Ovary (tissue), 9 donors: ENCODE results near the gene PTPRG. TPM values are rescaled to one million over a fixed set of nuclear protein-coding genes. Genes with fewer than 3 reads are reported as not detected.

Experiments used
- DNase-seq, 5 donors: peaks; one replicate each; pipeline ENCODE4 v3.0.0-alpha.2; 2019 to 2020
- H3K27ac ChIP-seq, 2 donors: fragments of 200-600 bp; one replicate each; pipeline versions ENCODE4 v1.5.1 to v1.8.0; 2019 to 2022
- H3K27me3 ChIP-seq: fragments of 200-600 bp; one replicate; pipeline ENCODE4 v1.8.0; 2022
- H3K36me3 ChIP-seq: fragments of 200-600 bp; sonication (generic); one replicate; pipeline ENCODE4 v1.5.1; 2019
- H3K4me1 ChIP-seq: one replicate; pipeline ENCODE4 v1.8.1; 2013; ENCODE audit warnings: mild to moderate bottlenecking, moderate library complexity; ENCODE audit not compliant: insufficient read depth
- H3K4me3 ChIP-seq: fragments of 200-600 bp; sonication (generic); one replicate; pipeline ENCODE4 v1.5.1; 2017
- H3K9me3 ChIP-seq, 2 donors: fragments of 200-600 bp in 1 of 2; sonication (generic) in 1 of 2; one replicate each; pipeline versions ENCODE4 v1.5.1 to v1.8.1; 2013 to 2019; ENCODE audit warnings: mild to moderate bottlenecking in 1 of 2, moderate library complexity in 1 of 2
- EP300 ChIP-seq: sonication (generic); formaldehyde crosslinking; IDR thresholded peaks from one replicate; pipeline ENCODE4 v1.6.1; 2017; ENCODE audit warnings: antibody characterized with exemption
- POLR2A ChIP-seq: fragments of 450-650 bp; IDR thresholded peaks from one replicate; pipeline ENCODE4 v1.6.1; 2017; ENCODE audit warnings: antibody characterized with exemption, mild to moderate bottlenecking, moderate library complexity
- WGBS, 3 donors: extraction: QIAGEN DNeasy Blood & Tissue Kit in 1 of 3; methylation state at CpG; one replicate each; pipeline versions ENCODE4 v1.1.5 to v1.1.7; 2013 to 2017; 5-methylcytosine and 5-hydroxymethylcytosine counted together
- intact Hi-C, 4 donors: fragments of 100-400 bp; cut with DNase I; formaldehyde crosslinking; loops; one replicate each; pipeline versions ENCODE4 v1.11.0 to v1.15.1; 2022 to 2023
- polyA plus RNA-seq, 2 donors: library from polyadenylated mRNA; stranded (reverse); fragments of 200-250 nt in 1 of 2; fragments of 350-450 nt in 1 of 2; fragmentation: Illumina TruSeq in 1 of 2; extraction: RNeasy Lipid Tissue Mini Kit (QIAGEN cat#74804) in 1 of 2; gene quantifications; one replicate each; pipeline ENCODE4 v1.2.3, GENCODE V29; 2013 to 2014
- total RNA-seq, 7 donors: library from RNA; depleted of rRNA in 2 of 7; stranded (reverse); fragments of >200 nt in 2 of 7; fragmentation: NEBNext Ultra II Directional in 3 of 7; extraction: Animal tissue kit (Norgen Biotek cat#: 25700) in 3 of 7; gene quantifications; one replicate each; pipeline versions ENCODE4 v1.1.0 to v1.2.4, GENCODE V29; 2016 to 2023
- TF ChIP-seq, protein P1 (sequence below), 3 donors: fragments of 450-650 bp in 2 of 3; fragments of 200-600 bp in 1 of 3; IDR thresholded peaks; one replicate each; pipeline versions ENCODE4 v1.5.1 to v1.8.0; 2016 to 2022; ENCODE audit warnings: antibody characterized with exemption in 3 of 3, mild to moderate bottlenecking in 1 of 3
- donor health status: DM: no; HTN: no; CAD: no; lungs with moderate emphysema.
- donor health status: DM: no; HTN: no; CAD: no.
- donor health status: Bipolar disorder and iron deficiency.
- donor health status: DM: yes; HTN: yes; CAD: no.
- donor health status: DM: no; HTN: no; CAD: no.
- donor health status: DM: yes; HTN: yes; CAD: no.

The PTPRG gene
- total and polyA plus RNA-seq, 9 donors, result 18.2 to 87.9 (median 47.7) TPM

DNA sequence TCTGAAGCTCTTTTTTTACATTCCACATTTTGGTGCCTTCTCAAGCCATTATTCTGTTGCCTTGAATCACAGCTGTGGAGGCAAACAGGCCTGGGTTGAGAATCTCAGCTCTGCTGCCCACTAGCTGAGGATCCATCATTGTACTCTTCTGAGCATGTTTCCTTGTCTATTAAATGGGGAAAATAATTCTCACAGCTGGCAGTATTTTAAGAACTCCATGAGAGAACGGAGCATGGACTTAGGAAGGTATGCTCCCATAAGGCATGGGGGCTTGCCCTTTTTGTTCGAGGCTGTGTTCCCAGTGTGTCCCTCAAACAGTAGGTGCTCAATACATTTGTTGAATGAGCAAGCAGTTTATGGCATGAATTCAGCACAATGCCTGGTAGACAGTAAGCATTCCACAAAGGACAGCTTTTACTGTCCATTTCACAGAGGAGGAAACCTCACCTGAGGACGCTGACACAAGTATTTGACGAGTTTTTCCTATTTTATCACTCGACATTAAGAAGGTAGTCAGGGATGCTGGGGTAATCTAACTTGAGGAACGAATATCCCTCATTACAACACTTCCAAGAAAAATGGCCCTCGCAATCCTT is 2.1 kb upstream of the PTPRG start:
- DNase-seq, result no peak
- Histone ChIP-seq H3K9me3 (no peaks in the 10 kb centered on the region), H3K27me3 (no peaks in the 10 kb centered on the region), H3K36me3 (no peaks in the 10 kb centered on the region), H3K4me3 (no peak overlapping the region), H3K4me1 (no peaks in the 10 kb centered on the region), H3K27ac (no peak overlapping the region)
- TF ChIP-seq EP300 (no peak), POLR2A (no peak)
- TF ChIP-seq, protein P1, sequence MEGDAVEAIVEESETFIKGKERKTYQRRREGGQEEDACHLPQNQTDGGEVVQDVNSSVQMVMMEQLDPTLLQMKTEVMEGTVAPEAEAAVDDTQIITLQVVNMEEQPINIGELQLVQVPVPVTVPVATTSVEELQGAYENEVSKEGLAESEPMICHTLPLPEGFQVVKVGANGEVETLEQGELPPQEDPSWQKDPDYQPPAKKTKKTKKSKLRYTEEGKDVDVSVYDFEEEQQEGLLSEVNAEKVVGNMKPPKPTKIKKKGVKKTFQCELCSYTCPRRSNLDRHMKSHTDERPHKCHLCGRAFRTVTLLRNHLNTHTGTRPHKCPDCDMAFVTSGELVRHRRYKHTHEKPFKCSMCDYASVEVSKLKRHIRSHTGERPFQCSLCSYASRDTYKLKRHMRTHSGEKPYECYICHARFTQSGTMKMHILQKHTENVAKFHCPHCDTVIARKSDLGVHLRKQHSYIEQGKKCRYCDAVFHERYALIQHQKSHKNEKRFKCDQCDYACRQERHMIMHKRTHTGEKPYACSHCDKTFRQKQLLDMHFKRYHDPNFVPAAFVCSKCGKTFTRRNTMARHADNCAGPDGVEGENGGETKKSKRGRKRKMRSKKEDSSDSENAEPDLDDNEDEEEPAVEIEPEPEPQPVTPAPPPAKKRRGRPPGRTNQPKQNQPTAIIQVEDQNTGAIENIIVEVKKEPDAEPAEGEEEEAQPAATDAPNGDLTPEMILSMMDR (IDR thresholded peaks at IDR 0.05), result no peak
- 45 to 52% (median 47%) methylated on average over 7 of the region's 7 CpGs for WGBS, 3 donors
- intact Hi-C loops, result no loop called here

DNA sequence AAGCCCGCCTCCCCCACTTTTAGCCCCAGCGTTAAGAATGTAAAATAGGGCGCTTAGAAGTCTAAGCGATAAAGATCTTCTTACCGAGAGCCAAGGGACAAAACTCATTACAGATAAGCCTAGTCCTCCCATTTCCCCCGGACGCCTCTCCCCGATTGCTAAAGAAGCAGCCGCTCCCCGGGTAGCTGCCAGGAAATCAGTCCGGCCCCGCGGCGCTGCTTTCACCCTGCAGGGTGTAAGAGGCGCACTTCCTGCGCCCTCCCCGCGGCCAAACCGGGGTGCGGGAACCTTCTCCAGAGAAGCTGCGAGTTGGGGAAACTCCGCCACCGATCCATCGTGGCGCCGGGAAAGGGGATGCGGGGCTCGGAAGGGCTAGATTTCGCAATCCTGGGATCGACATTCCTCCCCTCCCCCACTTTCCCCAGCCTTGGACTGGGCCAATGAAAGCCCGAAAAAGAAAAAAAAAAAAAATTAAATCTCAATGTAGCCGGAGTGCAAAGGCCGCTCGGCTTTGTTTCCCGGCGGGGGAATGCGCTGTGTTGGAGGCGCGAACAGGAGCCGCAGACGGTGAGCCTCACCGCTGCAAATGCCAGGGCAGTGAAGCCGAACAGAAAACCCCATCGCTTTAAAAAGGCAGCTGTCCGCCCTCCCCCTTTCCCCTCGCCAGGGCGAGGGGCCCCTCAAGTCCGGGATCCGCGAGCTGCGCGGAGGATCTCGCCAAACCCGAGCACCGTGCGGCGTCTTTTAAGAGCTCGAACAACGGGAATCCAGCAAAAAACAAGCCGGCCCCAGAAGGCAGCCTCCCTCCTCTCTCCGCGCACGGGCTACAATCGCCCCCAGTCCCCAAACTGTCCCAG is 626 bp upstream of the PTPRG start:
- 0 to 1% (median 1%) methylated on average over 58 to 64 of the region's 64 CpGs for WGBS, 3 donors
- intact Hi-C loops, result loop anchor here (2.0 to 10.0 kb wide), 7 partner anchors 172 to 627 kb away; no protein-coding TSS in a partner anchor
- Histone ChIP-seq H3K4me3 (peak overlapping the region; percentile 62), H3K27me3 (no peaks in the 10 kb centered on the region), H3K27ac (peak overlapping the region; percentile 85 to 94), H3K36me3 (no peaks in the 10 kb centered on the region), H3K9me3 (no peaks in the 10 kb centered on the region), H3K4me1 (no peaks in the 10 kb centered on the region)
- DNase-seq, result peak; percentile 85 to 90 (median 90)
- TF ChIP-seq, protein P1 (IDR thresholded peaks at IDR 0.05), result peak; percentile 15 to 39 (median 29)
- no peak for TF ChIP-seq POLR2A

DNA sequence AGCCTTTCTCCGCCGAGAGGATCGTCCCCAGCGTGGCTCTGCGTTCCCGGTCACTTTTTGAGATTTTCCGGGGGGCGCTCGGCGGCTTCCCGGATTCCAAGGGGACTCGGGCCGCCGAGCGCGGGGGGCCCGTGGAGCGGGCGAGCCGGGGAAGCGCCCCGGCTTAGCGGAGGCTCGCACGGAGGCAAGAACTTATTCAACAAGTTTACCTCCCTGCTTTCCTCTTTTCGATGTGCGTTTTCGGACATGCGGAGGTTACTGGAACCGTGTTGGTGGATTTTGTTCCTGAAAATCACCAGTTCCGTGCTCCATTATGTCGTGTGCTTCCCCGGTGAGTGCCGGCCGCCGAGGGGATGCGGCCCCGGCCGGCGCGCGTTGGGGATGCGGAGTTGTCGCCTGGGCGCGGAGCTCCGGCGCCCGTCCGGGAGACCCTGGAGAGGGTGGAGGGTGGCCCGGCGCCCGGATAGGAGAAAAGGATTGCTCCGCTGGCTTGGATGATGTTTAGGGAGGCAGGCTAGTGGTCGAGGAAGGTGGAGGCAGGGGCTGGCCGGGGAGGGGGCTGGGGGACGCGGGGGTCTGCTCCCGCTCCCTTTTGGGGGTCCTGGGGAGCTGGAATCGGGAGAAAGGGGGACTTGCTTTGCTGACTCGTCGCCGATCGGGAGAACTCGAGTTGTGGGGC is 810 bp downstream of the PTPRG start:
- no peaks in the 10 kb centered on the region for H3K27me3 ChIP-seq
- no peaks in the 10 kb centered on the region for H3K36me3 ChIP-seq
- peak; percentile 28 to 63 (median 55) for DNase-seq
- no peaks in the 10 kb centered on the region for H3K4me1 ChIP-seq
- WGBS, 3 donors, result 0 to 1% (median 0%) methylated on average over 56 to 65 of the region's 65 CpGs
- intact Hi-C loops, result loop anchor here (5.0 to 10.0 kb wide), 6 partner anchors 170 to 625 kb away; no protein-coding TSS in a partner anchor
- H3K4me3 ChIP-seq, result peak overlapping the region; percentile 62
- H3K9me3 ChIP-seq, result no peaks in the 10 kb centered on the region
- H3K27ac ChIP-seq, result peak overlapping the region; percentile 85 to 94
- TF ChIP-seq, protein P1 (IDR thresholded peaks at IDR 0.05), result no peak
- TF ChIP-seq POLR2A (no peak), EP300 (no peak)

DNA sequence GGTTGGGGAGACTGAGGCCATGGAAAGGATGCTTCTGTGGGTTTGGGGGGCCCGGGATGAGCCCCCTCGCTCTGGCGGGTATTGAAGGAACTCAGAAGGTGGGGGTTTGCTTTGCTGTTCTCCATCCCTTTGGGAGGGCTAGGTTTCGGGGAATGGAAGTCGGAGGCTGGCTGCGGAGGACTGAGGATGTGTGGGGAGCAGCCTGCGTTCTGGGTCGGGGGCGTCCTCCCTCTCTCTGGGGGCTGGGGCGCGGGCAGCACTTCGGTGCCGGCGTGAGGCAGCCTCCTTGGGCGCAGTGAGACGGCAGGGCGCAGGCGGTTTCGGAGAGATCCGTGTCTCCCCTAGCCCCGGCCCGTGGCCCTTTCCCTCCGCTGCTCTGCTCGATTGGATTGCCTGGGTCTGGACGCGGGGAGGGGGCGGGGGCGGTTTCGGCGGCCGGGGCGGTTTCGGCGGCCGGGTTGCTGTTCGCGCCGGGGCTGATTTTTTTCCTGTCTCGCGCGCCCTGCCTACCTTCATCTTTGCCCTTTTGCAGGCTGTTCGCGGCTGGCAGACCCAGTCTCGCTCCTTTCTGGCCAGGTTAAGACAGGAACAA is 1.4 kb downstream of the PTPRG start:
- WGBS, 3 donors, result 1 to 2% (median 1%) methylated on average over 18 to 44 of the region's 44 CpGs
- peak overlapping the region; percentile 62 for H3K4me3 ChIP-seq

More for the DNA sequence above, 1.4 kb downstream of the PTPRG start:
- TF ChIP-seq POLR2A, result no peak
- no peak for TF ChIP-seq EP300
- TF ChIP-seq, protein P1 (IDR thresholded peaks at IDR 0.05), result no peak
- intact Hi-C loops, result loop anchor here (5.0 to 10.0 kb wide), 6 partner anchors 169 to 624 kb away; no protein-coding TSS in a partner anchor
- H3K4me1 ChIP-seq, result no peaks in the 10 kb centered on the region
- H3K27me3 ChIP-seq, result no peaks in the 10 kb centered on the region
- no peaks in the 10 kb centered on the region for H3K9me3 ChIP-seq
- peak; percentile 41 to 66 (median 50) for DNase-seq
- no peaks in the 10 kb centered on the region for H3K36me3 ChIP-seq
- peak overlapping the region in 1 of 2 donors; percentile 85 for H3K27ac ChIP-seq
